GM18508 (cell line): ENCODE data around the gene WDR93.
A peak's percentile ranks its signal among the peaks of the same experiment; 100 is the strongest.

Experiments used
- ATAC-seq: cut with Tn5 transposase; IDR thresholded peaks from one replicate; pipeline ENCODE4 v1.9.1; 2021; ENCODE audit warnings: moderate number of reproducible peaks; ENCODE audit not compliant: insufficient read depth, unreplicated experiment

WDR93 gene

GRCh38 chr15:89746386-89746780, 55.8 kb downstream of the WDR93 start:
- ATAC-seq: no peak

- ATAC-seq: no peak
Measured at GRCh38 chr15:89747708-89748682, 57.4 kb downstream of the WDR93 start.

- no peak for ATAC-seq
Measured at GRCh38 chr15:89749054-89749453, 58.4 kb downstream of the WDR93 start.

GRCh38 chr15:89749526-89749925, 58.9 kb downstream of the WDR93 start:
- no peak for ATAC-seq

- ATAC-seq: no peak
Measured at GRCh38 chr15:89749951-89750559, 59.4 kb downstream of the WDR93 start.

GRCh38 chr15:89750560-89751542, 60.2 kb downstream of the WDR93 start, which contains the start of gene MESP1:
Gene MESP1 (minus strand): TSS chr15:89751249. CDS start chr15:89751231, 18 bp downstream.
- ATAC-seq: peak; percentile 73

- ATAC-seq: no peak
Measured at GRCh38 chr15:89751748-89752147, 61.1 kb downstream of the WDR93 start.

- no peak for ATAC-seq
Measured at GRCh38 chr15:89753855-89754254, 63.2 kb downstream of the WDR93 start.

- no peak for ATAC-seq
Measured at GRCh38 chr15:89754361-89755154, 63.9 kb downstream of the WDR93 start.

- no peak for ATAC-seq
Measured at GRCh38 chr15:89755701-89756100, 65.1 kb downstream of the WDR93 start.

GRCh38 chr15:89756897-89757296, 66.3 kb downstream of the WDR93 start:
- no peak for ATAC-seq

GRCh38 chr15:89758283-89758682, 67.7 kb downstream of the WDR93 start:
- ATAC-seq: no peak

- ATAC-seq: no peak
Measured at GRCh38 chr15:89758981-89759380, 68.4 kb downstream of the WDR93 start.

- ATAC-seq: no peak
Measured at GRCh38 chr15:89759835-89760234, 69.2 kb downstream of the WDR93 start.

GRCh38 chr15:89760303-89761008, 69.8 kb downstream of the WDR93 start:
- ATAC-seq: no peak

GRCh38 chr15:89761009-89761831, 70.6 kb downstream of the WDR93 start:
- no peak for ATAC-seq

- no peak for ATAC-seq
Measured at GRCh38 chr15:89761929-89762328, 71.3 kb downstream of the WDR93 start.

- no peak for ATAC-seq
Measured at GRCh38 chr15:89765694-89766093, 75.1 kb downstream of the WDR93 start.
